EL (cell line): ENCODE data around the gene NAALADL2.

ENCODE experiments used
- DNase-seq: peaks from one replicate; pipeline ENCODE4 v3.0.0-alpha.2; 2016

The NAALADL2 gene

GRCh38 chr3:175617247-175617646 lies 758.1 kb downstream of the NAALADL2 start:
- DNase-seq: no peak

- DNase-seq: no peak
Observed at GRCh38 chr3:175619369-175619768, 760.2 kb downstream of the NAALADL2 start.

GRCh38 chr3:175620093-175620492 lies 761.0 kb downstream of the NAALADL2 start:
- DNase-seq: no peak

GRCh38 chr3:175620532-175620931 lies 761.4 kb downstream of the NAALADL2 start:
- no peak for DNase-seq

- DNase-seq: no peak
Observed at GRCh38 chr3:175640958-175641357, 781.8 kb downstream of the NAALADL2 start.

GRCh38 chr3:175646865-175647264 lies 787.7 kb downstream of the NAALADL2 start:
- DNase-seq: no peak

GRCh38 chr3:175648899-175649298 lies 789.8 kb downstream of the NAALADL2 start:
- no peak for DNase-seq

GRCh38 chr3:175651716-175652115 lies 792.6 kb downstream of the NAALADL2 start:
- DNase-seq: peak; percentile 4

- DNase-seq: no peak
Observed at GRCh38 chr3:175655351-175655750, 796.2 kb downstream of the NAALADL2 start.

- DNase-seq: no peak
Observed at GRCh38 chr3:175656461-175656860, 797.3 kb downstream of the NAALADL2 start.

GRCh38 chr3:175659670-175660350 lies 800.7 kb downstream of the NAALADL2 start:
- no peak for DNase-seq

GRCh38 chr3:175662815-175663214 lies 803.7 kb downstream of the NAALADL2 start:
- no peak for DNase-seq

GRCh38 chr3:175664911-175665310 lies 805.8 kb downstream of the NAALADL2 start:
- no peak for DNase-seq

- no peak for DNase-seq
Observed at GRCh38 chr3:175668300-175668699, 809.2 kb downstream of the NAALADL2 start.

GRCh38 chr3:175670557-175670956 lies 811.4 kb downstream of the NAALADL2 start:
- DNase-seq: peak; percentile 58

- peak; percentile 58 for DNase-seq
Observed at GRCh38 chr3:175672119-175672689, 813.1 kb downstream of the NAALADL2 start.

GRCh38 chr3:175679568-175679967 lies 820.4 kb downstream of the NAALADL2 start:
- DNase-seq: no peak

GRCh38 chr3:175692256-175692655 lies 833.1 kb downstream of the NAALADL2 start:
- no peak for DNase-seq

GRCh38 chr3:175695251-175695650 lies 836.1 kb downstream of the NAALADL2 start:
- DNase-seq: no peak

GRCh38 chr3:175702956-175703355 lies 843.8 kb downstream of the NAALADL2 start:
- DNase-seq: peak; percentile 8

GRCh38 chr3:175704366-175705055 lies 845.4 kb downstream of the NAALADL2 start:
- no peak for DNase-seq

- DNase-seq: no peak
Observed at GRCh38 chr3:175713268-175713667, 854.1 kb downstream of the NAALADL2 start.

GRCh38 chr3:175716446-175716845 lies 857.3 kb downstream of the NAALADL2 start:
- peak; percentile 48 for DNase-seq

GRCh38 chr3:175726228-175726627 lies 867.1 kb downstream of the NAALADL2 start:
- no peak for DNase-seq
